NCI-H2107 treated with DMSO at 0.1 percent for 48 hours (cell line): ENCODE results near the gene WDR35.

Experiments
- DNase-seq: peaks from one replicate; lab custom pipeline; 2025; ENCODE audit not compliant: unreplicated experiment; lab: John Stamatoyannopoulos, UW

Gene WDR35

DNA sequence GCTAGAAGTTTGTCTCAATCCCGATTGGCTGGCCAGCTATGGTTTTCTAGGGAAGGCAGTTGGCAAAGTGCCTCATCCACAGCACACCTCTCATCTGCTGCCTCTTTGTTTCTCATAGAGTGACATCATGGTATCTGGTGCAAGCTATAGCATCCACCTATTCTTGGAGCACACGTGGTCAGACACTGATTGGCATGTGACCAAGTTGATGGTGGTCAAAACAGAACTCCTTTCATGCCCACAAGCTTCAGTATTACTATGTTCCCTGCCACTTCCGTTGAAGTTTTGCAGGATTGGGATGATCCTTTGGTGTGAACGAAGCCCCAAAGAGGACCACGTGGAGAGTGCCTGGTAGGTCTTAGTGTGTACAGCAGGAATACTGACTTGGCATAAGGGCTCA is 116.9 kb downstream of the WDR35 start:
- DNase-seq, result no peak

DNA sequence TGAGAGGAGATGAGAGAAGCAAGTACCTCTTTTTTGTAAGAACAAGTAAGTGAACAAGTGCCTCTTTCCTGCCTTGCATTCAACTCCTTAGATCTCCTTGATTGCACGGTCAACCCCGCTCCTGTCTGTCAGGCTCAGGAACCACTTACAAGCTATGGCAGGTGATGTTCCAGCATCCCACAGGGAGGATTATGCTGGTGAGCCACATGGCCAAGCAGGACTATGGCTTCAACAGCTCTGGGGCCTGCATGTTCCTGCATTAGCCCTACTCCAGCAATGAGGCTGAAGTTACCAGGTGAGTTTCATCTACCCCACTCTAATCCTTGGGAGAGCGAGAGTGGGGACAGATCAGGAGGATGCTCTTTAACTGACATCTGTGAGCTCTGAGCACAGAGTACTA is 117.6 kb downstream of the WDR35 start:
- no peak for DNase-seq

DNA sequence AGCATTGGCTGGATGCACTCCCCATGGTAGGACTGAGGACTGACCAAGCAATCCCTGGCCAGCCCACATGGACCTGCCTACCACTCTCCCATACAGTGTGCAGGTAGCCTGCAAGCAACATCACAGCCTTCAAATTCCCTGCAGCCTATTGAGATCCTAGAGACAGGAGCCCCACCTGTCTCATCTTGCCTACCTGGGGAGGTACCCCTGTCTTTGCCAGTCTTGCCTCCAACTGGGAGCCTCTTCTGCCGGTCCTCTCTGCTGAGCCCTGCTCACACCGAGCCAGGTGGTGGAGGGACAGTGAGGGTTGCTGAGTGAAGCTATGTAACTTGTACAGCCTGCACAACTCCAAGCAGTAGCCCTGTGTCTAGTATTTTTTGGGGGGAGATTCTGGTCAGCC is 118.1 kb downstream of the WDR35 start:
- no peak for DNase-seq

DNA sequence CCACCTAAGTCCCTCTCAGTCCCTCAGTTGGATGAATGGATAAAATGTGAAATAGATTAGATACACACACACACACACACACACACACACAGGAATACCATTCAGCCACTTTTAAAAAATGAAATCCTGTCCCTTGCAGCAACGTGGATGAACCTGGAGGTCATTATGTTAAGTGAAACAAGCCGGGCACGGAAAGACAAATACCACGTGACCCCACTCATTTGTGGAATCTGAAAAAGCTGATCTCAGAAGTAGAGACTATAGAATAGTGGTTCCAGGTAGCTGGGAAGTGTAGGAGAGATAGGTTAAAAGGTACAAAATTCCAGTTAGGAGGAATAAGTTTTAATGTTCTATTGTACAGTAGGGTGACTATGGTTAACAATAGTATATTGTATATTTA is 119.1 kb downstream of the WDR35 start:
- no peak for DNase-seq

DNA sequence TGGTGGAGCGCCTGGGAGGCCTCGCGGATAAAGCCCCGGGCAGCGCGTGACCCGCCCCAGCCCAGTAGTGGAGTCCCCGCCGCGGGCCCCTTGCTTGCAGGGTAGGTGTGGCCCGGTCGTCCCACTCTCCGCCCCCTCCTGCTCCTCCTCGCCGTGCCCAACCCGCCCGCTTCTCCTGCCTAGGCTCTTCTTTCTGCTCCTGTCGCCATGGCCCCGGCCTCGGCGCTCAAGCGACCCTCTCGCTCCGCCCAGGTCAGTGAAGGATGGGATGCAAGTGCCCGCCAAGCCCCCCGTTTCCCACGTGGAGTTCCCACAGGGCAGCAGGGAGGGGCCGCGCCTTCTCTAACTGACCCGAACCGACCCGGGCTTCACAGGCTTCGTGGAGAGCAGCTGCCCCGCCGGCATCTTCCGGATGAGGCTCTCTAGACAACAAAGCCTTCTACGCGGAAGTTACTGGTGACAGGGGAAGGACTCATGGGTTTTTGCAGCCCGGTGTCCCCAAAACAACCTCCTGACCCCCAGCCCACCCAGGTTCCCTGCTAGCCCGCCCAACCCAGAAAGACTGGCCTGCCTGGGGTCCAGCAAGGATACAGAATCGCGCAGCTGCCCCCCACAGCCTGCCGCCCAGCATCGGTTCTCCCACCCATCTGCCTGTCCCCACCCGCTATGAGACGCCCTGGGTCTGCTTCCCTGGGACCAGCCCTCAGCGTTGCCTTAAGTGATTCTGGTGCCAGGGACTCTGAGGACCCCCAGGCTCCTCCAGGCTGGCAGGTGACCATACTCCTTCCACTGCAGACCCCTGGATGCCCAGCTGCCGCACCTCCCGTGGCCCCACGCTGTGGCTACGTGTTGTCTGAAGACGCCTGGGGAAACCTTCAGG is 121.0 kb downstream of the WDR35 start:
- DNase-seq, result no peak

DNA sequence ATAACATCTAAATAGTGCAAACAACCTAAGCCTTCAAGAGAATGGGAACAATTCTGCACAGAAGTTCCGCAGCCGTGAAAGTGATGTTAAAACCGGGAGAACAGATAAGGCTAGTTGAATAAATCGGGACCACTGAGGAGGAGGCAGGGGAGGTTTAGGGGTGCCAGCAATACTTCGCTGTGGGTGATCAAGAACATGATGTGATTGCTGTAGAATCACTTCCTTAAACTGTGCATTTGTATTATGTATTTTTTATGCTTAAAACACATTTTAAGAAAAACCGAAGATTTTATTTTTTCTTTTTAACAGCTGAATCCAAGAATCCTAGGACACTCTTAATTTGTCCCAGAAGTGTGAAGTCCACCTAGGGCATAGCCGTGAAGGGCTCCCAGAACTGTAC is 121.7 kb downstream of the WDR35 start:
- no peak for DNase-seq

DNA sequence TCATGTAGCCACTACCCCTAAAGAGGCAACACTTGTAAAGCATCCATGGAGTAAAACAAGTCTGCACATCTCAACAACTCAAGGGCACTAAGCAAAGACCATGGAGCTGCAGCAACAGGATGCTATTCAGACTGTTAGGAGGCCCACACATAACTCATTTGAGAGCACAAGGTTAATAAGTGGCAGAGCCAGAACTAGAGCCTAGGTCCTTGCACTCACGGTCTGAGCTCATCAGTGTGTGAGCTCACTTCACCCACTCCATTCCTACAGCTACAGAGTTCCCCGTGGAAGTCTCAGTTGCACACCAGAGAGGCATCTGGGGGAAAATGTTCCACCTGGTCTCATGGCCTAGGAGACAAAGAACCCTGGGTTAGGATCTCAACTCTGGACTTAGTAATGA is 123.1 kb downstream of the WDR35 start:
- no peak for DNase-seq

DNA sequence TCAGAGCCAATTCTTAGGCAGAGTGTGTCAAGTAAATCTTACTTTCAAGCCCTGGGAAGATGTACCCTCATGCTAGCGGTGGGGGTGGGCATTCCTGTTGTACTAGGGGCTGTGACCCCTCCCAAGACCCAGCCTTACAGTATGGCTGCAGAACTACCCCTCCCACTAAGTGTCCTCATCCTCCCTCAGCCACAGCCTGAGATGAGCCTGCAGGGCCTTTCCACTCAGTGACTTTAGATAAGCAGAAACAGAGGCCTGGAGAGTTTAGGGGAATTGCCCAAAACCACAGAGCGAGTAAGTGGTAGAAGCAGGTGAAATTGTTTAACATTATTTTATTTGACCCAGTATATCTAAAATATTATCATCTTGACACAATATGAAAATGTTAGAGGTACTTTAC is 124.8 kb downstream of the WDR35 start:
- DNase-seq, result no peak

DNA sequence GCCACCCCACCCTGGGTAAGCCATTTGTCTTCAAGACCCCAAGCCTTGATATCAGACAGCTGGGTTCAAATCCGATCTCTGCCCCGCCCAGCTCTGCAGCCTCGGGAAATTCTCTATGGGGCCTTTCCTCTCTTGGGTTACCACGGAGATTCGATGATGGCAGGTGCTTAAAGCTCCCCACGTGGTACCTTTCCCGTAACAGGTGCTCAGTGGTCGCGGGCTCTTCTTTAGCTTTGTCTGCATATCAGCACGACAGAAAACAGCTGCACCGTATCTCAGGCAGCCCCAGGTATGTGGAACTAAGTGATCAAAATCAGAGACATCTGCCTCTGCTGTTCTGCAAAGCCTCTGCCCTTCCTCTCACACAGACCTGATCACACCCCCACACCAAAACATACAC is 125.5 kb downstream of the WDR35 start:
- peak; percentile 4 for DNase-seq

DNA sequence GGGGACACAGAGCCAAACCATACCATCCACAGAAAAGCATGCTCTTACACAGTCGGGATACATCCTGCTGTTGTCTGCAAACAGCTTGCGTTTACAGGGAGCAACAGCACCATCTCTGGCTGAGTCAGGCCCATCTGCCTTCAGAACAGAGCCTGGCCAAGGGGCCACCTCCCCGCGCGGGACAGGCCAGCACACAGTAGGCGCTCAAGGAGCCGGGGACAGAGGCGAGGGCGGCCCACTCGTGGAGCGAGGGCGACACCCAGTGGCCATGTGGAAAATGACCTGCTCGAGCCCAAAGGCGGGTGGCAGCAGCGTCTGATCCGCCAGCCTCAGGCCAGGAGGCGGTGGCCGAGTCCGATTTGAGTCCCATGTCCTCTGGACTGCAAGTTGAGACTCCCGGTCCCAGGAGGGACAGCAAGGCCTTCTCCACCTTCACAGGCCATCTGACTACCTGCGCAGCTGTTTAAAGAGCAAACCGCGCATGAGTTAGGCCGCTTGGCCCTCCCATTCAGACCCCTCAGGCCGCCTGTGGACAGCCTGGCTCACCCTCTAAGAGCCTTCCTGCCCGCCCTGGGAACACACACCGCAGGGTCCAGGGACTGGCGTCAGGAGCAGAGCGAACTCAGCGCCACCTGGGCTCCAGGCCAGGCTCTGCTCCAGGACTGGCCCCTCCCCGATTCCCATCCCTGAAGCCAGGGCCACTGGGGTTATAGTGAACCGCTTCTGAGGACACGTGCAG is 126.4 kb downstream of the WDR35 start:
- DNase-seq, result peak; percentile 5

DNA sequence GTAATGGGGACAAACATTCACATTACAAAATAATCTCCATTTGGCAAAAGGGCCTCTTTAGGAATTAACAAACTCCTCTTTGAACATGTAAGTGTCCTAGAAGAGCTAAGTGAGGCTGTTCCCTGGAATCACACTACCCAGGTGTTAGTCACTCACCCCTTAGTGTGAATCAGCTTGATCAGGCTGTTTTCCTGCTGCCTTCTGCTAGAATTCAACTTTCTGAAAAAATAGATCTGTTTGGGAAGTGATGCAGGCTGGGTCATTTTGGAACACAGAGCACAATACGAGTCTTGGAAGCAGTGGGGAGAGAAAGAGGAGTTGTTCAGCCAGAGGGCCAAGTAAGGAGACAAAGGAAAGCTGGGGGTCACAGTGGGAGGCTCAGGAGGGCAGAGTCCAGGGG is 128.1 kb downstream of the WDR35 start:
- DNase-seq, result no peak
